ENCODE data around the gene OPCML.

The OPCML gene

GRCh38 chr11:132742929-132743328 lies 789.4 kb downstream of the OPCML start:
- TF ChIP-seq OSR1 (CRISPR knock-in tag; IDR thresholded peaks at IDR 0.05), result no peak
- TF ChIP-seq TOX (CRISPR knock-in tag; IDR thresholded peaks at IDR 0.05; ENCODE audit: borderline replicate concordance), result no peak
- TF ChIP-seq ESRRG (CRISPR knock-in tag; IDR thresholded peaks at IDR 0.05), result no peak
- no peak for TF ChIP-seq CREB5 (CRISPR knock-in tag; IDR thresholded peaks at IDR 0.05; ENCODE audit: low read depth)
- TF ChIP-seq RARB (CRISPR knock-in tag; IDR thresholded peaks at IDR 0.05), result no peak
- no peak for ATAC-seq

- ATAC-seq, result no peak
- TF ChIP-seq ZC3H10 (CRISPR knock-in tag; IDR thresholded peaks at IDR 0.05) (no peak), ZFP30 (CRISPR knock-in tag; IDR thresholded peaks at IDR 0.05) (no peak), TSHZ2 (CRISPR knock-in tag; IDR thresholded peaks at IDR 0.05) (no peak), BACH2 (CRISPR knock-in tag; IDR thresholded peaks at IDR 0.05; ENCODE audit: borderline replicate concordance) (no peak), SNAI2 (CRISPR knock-in tag; IDR thresholded peaks at IDR 0.05) (no peak), CSRNP3 (CRISPR knock-in tag; IDR thresholded peaks at IDR 0.05) (no peak), ZNF8 (CRISPR knock-in tag; IDR thresholded peaks at IDR 0.05) (no peak), ARNTL (CRISPR knock-in tag; IDR thresholded peaks at IDR 0.05; ENCODE audit: borderline replicate concordance, low read depth) (no peak), RARB (CRISPR knock-in tag; IDR thresholded peaks at IDR 0.05) (no peak), CREB5 (CRISPR knock-in tag; IDR thresholded peaks at IDR 0.05; ENCODE audit: low read depth) (no peak), TOX (CRISPR knock-in tag; IDR thresholded peaks at IDR 0.05; ENCODE audit: borderline replicate concordance) (no peak), GLIS3 (CRISPR knock-in tag; IDR thresholded peaks at IDR 0.05) (no peak)
Measured at GRCh38 chr11:132734217-132734616, 798.1 kb downstream of the OPCML start.

GRCh38 chr11:132728026-132728425 lies 804.3 kb downstream of the OPCML start:
- no peak for ATAC-seq
- TF ChIP-seq ZNF70 (CRISPR knock-in tag; IDR thresholded peaks at IDR 0.05) (no peak), CREB5 (CRISPR knock-in tag; IDR thresholded peaks at IDR 0.05; ENCODE audit: low read depth) (no peak), ZFP3 (CRISPR knock-in tag; IDR thresholded peaks at IDR 0.05) (no peak)

- TF ChIP-seq GLIS3 (CRISPR knock-in tag; IDR thresholded peaks at IDR 0.05) (no peak), ESRRG (CRISPR knock-in tag; IDR thresholded peaks at IDR 0.05) (no peak), CSRNP3 (CRISPR knock-in tag; IDR thresholded peaks at IDR 0.05) (no peak), PPARA (CRISPR knock-in tag; IDR thresholded peaks at IDR 0.05; ENCODE audit: borderline replicate concordance) (no peak), ZFP3 (CRISPR knock-in tag; IDR thresholded peaks at IDR 0.05) (no peak), SNAI2 (CRISPR knock-in tag; IDR thresholded peaks at IDR 0.05) (no peak), TOX (CRISPR knock-in tag; IDR thresholded peaks at IDR 0.05; ENCODE audit: borderline replicate concordance) (no peak)
- no peak for ATAC-seq
Measured at GRCh38 chr11:132721526-132721925, 810.8 kb downstream of the OPCML start.

Measured in SK-N-SH treated with all-trans-retinoic acid at 6 μM for 48 hours (cell line).